ENCODE data around the gene EFCAB9.

GRCh38 chr5:172147857-172148256, 46.1 kb upstream of the EFCAB9 start:
- TF ChIP-seq EGR1 (IDR thresholded peaks at IDR 0.05; ENCODE audit: low read depth in 2 of 2) (no peak), REST (IDR thresholded peaks at IDR 0.05) (no peak), CTCF (IDR thresholded peaks at IDR 0.05; ENCODE audit: low read depth, low read length, missing input control) (no peak), JUND (IDR thresholded peaks at IDR 0.05) (no peak), TAF1 (conservative IDR thresholded peaks at IDR 0.05) (no peak), SP1 (IDR thresholded peaks at IDR 0.05) (no peak), YY1 (IDR thresholded peaks at IDR 0.05) (no peak), FOXA1 (IDR thresholded peaks at IDR 0.05) (no peak), GABPA (IDR thresholded peaks at IDR 0.05 in 1 of 2, conservative IDR thresholded peaks at IDR 0.05 in 1 of 2) (no peak), ATF3 (IDR thresholded peaks at IDR 0.05) (no peak), RXRA (IDR thresholded peaks at IDR 0.05) (no peak)
